HG03135 (cell line): Measurements from ENCODE around the gene EYS.

Experiments used
- ATAC-seq: cut with Tn5 transposase; IDR thresholded peaks from one replicate; pipeline ENCODE4 v1.9.1; 2021; ENCODE audit warnings: mild to moderate bottlenecking, moderate library complexity; ENCODE audit not compliant: unreplicated experiment

EYS gene

DNA sequence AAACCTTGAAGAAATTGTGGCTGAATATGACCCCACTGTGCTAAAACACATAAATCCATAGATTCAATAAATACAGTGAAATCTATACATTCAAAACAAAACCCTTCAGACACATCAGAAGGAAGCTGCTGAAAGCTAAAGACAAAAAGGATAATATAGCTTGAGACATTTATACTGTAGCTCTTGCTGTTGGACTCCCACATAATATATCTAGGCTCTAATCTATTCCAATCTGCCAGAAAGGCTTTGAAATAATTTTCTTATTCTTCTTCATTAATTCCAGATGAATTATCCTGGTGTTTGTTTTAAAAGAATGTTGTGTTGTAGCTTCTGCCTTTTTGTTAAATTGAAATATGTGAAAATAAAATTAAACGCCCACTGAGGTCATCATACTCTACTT lies 454.0 kb downstream of the EYS start:
- ATAC-seq, result no peak

DNA sequence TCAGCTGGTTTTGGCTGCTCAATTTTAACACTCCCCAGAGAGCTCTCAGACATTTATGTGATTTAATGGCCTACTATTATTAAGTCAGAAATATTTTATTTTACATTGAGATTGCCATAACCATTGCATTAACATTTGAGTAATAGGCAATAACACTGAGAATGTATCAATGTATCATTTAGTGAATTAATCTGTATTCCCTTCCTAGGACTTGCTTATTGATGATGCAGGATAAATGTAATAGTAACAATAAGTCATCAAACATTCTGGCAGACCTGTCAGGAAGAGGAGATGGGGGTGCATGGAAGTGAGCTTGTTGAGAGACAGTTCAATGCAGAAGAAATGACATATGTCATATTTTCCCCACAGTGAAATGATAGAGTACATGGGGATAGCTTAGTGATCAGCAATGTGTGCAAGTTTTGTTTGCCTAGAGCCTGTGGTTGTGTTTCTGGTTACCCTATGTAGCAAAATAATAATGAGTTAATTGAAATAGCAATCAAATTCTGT lies 458.9 kb downstream of the EYS start:
- ATAC-seq, result no peak

DNA sequence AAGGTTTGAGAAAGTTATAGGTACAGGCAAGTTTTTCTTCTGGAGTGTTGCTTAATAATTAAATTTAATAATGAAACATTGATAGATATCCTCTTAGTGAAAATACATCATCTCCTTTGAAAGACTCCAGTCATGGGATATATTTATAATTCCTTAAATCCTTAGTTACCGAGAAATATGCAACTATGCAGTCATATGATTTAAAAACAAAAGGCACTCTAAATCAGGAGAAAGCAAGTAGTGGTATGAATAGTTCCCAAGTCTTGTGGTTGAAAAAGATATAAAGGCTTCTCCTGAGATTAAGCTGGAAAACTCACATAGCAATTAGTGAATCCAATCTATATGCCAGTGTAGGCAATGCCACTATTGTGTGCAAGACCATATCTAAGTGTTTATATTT lies 475.4 kb downstream of the EYS start:
- ATAC-seq, result no peak

DNA sequence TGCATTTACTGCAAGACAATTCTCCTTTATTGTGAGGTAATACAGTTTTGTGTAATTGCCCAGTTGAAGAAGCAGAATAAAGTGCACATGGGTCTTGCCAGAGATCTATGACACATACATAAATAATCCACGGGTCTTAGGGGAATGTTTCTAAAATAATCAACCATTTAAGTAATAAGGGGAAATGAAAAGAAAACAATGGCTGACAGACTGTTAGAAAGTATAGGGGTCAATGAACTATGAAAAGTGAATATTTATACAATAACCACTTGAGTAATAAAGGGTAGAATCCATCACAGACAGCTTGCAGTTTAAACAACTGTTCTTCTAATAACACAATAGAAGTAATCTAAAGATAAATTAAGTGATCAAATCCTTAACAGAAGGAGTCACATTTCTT lies 477.2 kb downstream of the EYS start:
- ATAC-seq, result no peak

DNA sequence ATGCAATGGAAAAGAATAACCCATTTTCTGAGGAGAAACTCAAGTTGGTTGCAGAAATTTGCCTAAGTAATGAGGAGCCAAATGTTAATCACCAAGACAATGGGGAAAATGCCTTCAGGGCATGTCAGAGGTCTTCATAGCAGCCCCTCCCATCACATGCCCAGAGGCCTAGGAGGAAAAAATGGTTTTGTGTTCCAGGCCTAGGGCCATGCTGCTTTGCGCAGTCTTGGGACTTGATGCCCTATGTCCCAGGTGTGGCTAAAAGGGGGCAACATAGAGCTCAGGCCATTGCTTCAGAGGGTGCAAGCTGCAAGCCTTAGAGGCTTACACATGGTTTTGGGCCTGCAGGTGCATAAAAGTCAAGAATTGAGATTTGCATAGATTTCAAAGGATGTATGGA lies 485.9 kb downstream of the EYS start:
- no peak for ATAC-seq

- no peak for ATAC-seq
Measured at GRCh38 chr6:65202738-65203137, 504.3 kb downstream of the EYS start.

DNA sequence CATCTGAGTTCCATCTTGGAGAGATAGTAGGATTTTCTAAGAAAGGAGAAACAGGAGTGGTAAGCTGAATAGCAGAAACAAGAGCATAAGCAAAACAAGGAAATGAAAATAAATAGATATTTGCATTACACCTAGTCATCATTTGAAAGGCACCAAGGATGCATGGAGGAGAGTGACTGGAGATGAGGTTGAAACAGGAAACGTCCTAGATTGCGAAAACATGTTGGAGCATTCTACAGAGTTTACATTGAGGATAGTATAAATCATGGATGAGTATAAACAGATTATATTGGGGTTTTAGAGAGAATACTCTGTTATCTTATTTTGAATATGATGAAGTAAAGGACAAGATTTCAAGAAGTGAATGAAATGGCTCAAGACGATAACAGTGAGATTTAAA lies 507.3 kb downstream of the EYS start:
- ATAC-seq, result no peak

DNA sequence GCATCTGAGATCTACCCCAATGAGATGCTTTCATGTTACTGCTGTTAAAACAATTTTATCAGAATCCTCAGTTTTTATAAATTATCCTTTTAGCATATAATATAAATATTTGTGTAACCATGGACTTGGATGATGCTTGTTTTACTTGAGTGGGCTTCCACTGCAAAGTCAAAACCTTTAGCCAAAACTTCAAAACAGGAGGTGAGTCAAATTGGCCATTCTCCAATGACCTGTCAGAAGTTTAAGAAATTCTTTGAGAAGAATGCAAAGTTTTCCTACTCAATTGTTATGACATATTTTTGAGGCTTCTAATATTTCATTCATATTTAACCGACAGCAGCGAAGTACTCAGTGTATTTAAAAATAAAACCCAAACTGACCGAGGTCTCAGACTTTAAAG lies 507.9 kb downstream of the EYS start:
- ATAC-seq, result no peak

- no peak for ATAC-seq
Measured at GRCh38 chr6:65191471-65191870, 515.6 kb downstream of the EYS start.

GRCh38 chr6:65189236-65189881 lies 517.7 kb downstream of the EYS start:
- no peak for ATAC-seq

GRCh38 chr6:65186826-65187225 lies 520.2 kb downstream of the EYS start:
- ATAC-seq, result no peak

DNA sequence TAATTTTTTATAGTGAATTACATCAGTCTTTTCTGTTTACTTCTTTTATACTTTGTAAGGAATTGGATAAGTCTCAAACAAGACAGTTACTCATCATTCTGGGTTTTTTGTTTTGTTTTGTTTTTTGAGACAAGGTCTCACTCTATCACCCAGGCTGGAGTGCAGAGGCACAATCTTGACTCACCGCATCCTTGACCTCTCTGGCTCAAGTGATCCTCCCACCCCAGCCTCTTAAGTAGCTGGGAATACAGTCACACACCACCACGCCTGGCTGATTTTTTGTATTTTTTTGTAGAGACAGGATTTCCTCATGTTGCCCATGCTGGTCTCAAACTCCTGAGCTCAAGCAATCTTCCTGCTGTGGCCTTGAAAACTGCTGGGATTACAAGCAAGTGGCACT lies 524.3 kb downstream of the EYS start:
- no peak for ATAC-seq

GRCh38 chr6:65170273-65170672 lies 536.8 kb downstream of the EYS start:
- ATAC-seq, result no peak

GRCh38 chr6:65161661-65162060 lies 545.4 kb downstream of the EYS start:
- ATAC-seq, result no peak

GRCh38 chr6:65157025-65157424 lies 550.0 kb downstream of the EYS start:
- no peak for ATAC-seq

GRCh38 chr6:65155083-65155482 lies 551.9 kb downstream of the EYS start:
- ATAC-seq, result no peak

- no peak for ATAC-seq
Measured at GRCh38 chr6:65149841-65150240, 557.2 kb downstream of the EYS start.

DNA sequence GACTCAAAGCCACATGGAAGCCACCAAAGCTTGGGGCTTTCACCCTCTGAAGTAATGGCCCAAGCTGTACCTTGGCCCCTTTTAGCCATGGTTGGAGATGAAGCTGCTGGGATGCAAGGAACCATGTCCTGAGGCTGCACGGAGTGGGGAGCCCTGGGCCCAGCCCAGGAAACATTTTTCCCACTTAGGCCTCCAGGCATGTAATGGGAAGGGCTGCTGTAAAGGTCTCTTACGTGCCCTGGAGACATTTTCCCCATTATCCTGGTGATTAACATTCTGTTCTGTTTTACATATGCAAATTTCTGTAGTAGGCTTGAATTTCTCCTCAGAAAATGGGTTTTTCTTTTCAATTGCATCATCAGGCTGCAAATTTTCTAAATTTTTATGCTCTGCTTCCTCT lies 558.2 kb downstream of the EYS start:
- no peak for ATAC-seq

DNA sequence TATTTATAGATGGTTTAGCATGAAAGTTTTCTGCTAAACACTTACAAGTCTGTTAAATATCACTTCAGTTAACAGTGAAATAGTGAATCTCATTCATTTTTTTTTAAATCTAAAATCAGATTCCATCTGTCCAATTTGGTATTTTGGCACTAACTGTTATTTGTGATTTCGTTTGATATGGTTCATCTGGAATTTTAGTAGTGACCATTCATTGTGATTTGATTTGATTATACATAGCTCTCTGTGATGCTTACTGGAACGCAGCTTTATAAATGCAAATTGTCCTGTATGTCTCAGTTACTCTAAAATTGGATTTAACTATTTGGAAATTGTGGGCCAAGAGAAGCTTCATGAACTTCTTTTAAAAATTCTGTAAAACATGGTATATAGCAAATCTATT lies 571.5 kb downstream of the EYS start:
- ATAC-seq, result no peak

DNA sequence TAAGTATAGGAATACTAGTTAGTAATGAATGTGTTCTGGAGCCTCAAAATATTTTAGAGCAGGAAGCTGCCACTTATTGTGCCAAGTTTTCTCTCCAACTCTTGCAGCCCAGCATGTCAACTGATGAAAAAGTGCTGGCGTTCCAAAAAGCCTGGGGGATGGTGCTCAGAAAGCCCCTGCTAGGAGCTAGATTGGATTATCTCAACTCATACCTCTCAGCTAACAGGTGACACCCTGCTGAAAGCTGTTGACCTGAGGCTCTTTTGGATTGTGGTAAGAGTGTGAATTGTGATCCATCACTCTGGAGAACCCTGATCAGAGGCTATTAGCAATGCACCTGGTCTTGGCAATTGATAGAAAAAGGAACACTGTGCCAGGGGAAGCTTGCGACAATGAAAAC lies 580.4 kb downstream of the EYS start:
- no peak for ATAC-seq

DNA sequence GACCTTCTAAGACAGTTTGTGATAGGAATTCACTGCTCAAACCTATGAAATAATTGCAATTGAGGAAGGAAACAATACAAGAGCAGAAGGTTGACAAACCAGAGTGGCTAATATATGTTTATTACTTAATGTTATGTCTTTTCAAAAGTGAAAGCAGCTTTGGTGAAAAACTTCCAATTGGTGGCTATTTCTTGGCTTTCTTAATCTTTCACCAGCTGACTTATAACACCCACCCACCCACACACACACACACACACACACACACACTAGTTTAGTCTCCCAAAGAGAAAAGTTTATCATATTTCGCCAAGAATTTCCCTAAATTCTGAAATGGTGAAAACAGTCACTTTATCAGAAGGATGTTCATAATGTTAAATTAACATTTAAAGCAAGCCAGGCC lies 583.5 kb downstream of the EYS start:
- ATAC-seq, result no peak

DNA sequence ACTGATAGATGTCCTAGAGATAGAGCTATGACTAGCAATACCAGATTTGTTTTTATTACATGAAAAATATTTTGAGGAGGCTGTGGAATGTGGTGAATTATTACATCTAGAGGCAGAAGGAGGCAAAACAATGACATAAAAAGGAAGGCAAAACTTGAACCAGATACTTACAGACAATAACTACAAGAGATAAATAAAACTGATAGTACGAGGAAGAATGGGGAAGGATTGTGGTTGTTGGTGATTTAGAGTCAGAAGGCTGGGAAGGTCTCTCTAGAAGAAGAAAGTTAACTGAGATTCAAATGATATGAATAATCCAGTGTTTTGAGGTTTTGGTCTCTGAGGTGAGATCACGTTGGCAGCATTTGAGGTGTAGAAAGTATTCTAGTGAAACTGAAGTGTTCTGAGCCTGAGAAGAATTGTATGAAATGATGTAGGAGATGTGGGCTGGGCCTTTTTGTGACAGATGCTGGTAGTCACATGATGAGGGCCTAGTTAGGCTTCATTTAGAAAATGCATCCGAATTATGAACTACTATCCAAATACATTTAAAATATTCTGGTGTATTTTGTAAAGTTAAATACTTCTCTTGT lies 589.1 kb downstream of the EYS start:
- ATAC-seq, result no peak

GRCh38 chr6:65116326-65116725 lies 590.7 kb downstream of the EYS start:
- ATAC-seq, result no peak
